Uterus (tissue), 2 donors: ENCODE data around the gene RTEL1.

Experiments used
- POLR2A ChIP-seq, 2 donors: fragments of 450-650 bp; IDR thresholded peaks; one replicate each; pipeline ENCODE4 v1.6.1; 2016; ENCODE audit warnings: antibody characterized with exemption in 2 of 2, mild to moderate bottlenecking in 1 of 2, moderate library complexity in 1 of 2
- TF ChIP-seq, protein P1 (sequence below), 4 experiments: fragments of 200-600 bp in 2 of 4; fragments of 450-650 bp in 2 of 4; sonication (generic) in 2 of 4; IDR thresholded peaks; one replicate each; pipeline ENCODE4 v1.5.1; 2016 to 2019; ENCODE audit warnings: antibody characterized with exemption in 4 of 4, mild to moderate bottlenecking in 2 of 4, moderate library complexity in 1 of 4

DNA sequence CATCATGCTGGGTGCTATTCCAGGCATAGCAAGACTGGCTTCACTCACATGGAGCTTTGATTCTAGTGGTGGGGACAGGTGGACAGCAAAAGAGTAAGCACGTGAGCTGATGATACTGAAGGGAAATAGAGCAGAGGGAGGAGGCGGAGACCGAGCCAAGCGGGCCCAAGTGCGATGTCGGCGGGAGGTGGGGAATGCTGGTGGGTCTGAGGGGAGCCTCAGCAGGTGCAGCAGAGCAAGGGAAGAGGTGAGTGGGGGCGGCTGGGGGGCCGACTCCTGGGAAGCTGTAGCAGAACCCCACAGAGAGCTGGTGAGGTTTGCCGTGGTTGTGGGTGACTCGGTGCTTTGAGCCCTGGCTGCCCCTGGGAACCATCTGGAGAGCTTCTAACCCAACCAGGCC is 10.2 kb downstream of the RTEL1 start:
- TF ChIP-seq, protein P1, sequence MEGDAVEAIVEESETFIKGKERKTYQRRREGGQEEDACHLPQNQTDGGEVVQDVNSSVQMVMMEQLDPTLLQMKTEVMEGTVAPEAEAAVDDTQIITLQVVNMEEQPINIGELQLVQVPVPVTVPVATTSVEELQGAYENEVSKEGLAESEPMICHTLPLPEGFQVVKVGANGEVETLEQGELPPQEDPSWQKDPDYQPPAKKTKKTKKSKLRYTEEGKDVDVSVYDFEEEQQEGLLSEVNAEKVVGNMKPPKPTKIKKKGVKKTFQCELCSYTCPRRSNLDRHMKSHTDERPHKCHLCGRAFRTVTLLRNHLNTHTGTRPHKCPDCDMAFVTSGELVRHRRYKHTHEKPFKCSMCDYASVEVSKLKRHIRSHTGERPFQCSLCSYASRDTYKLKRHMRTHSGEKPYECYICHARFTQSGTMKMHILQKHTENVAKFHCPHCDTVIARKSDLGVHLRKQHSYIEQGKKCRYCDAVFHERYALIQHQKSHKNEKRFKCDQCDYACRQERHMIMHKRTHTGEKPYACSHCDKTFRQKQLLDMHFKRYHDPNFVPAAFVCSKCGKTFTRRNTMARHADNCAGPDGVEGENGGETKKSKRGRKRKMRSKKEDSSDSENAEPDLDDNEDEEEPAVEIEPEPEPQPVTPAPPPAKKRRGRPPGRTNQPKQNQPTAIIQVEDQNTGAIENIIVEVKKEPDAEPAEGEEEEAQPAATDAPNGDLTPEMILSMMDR (IDR thresholded peaks at IDR 0.05), result no peak
- TF ChIP-seq POLR2A (IDR thresholded peaks at IDR 0.05), result no peak
